Fibroblast of skin of right biceps (primary cell): ENCODE data around the gene ADGRE3.
A peak's percentile ranks its signal among the peaks of the same experiment; 100 is the strongest.
"Not testable (repeated sequence)": the region's sequence is repeated elsewhere in the genome, so short reads cannot be mapped to it uniquely, and the experiment has no call there.

Experiments
- DNase-seq: peaks from one replicate; pipeline ENCODE4 v3.0.0-alpha.2; 2013

Gene ADGRE3

DNA sequence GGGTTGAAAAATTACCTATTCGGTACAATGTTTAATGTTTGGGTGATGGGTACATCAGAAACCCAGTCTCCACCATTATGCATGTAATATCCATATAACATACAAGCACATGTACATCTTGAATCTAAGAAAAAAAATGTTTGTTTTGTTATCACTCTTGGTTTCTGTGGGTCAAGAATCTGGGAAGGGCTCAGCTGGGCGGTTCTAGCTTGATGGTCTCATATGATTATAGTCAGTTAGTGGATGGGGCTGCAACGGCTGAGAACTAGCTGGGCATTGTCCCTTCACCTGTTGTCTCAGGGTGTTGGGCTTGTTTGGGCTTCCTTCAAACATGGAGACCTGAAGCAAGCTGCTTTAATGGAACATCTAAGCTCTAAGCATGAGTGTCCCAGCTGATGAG, 4.7 kb downstream of the ADGRE3 start:
- no peak for DNase-seq

DNA sequence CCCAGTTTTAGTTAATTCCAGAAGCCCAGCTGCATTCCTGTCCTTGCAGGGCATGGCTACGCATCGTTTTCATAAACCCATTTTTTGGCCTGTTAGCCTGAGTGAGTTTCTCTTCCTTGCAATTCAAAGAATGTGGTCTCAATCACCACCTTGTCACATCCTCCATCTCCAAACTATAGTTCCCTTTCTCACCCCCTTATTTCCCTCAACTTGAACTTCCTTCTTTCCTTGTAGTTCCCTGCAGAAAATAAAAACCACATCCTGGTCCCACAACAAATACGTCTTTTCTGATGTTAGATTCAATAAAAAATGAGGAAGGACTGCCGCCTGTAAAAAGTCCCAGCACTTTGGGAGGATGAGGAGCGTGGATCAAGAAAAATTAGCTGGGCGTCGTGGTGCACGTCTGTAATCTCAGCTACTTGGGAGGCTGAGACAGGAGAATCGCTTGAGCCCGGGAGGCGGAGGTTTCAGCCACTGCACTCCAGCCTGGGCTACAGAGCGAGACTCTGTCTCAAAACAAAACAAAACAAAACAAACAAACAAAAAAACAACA, 13.2 kb downstream of the ADGRE3 start:
- no peak for DNase-seq

DNA sequence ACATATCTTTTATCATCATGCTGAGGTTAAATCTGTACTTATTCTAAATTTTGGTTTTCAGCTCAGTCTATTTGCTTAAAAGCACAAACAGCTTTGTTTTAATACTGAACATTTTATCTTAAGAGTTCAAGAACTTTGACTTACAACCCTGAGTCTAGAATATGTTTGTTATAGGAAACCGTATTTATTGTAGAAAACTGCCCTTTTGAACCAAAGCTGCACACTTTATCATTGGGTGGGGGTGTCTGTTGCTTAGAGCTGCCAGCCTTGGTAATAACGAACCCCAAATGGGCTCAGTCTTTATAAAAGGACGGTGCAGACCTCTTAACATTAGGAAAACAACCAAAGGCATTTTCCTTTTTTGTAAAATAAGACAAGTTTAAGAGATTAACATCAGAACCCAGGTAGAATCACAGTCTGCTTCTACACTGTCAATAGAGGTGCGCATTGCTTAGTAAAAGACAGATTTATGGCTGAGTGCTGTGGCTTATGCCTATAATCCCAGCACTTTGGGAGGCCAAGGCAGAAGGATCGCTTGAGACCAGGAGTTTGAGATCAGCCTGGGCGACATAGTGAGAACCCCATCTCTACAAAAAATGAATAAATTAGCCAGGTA, 14.7 kb downstream of the ADGRE3 start:
- no peak for DNase-seq

DNA sequence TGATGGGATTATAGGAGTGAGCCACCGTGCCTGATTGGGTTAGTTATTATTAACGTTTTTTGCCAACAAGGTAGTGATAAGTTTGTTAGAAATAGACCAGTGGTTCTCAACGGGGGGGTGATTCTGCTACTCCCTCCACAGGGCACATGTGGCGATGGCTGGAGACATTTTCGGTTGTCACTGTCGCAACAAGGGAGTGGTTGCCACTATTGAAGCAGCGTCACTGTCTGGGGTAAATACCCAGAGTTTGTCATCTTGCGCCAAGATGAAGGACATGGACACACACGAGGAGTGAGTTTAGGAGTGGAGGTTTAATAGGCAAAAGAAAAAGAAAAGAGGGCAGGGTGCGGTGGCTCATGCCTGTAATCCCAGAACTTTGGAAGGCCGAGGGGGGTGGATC, 18.9 kb downstream of the ADGRE3 start:
- DNase-seq, result no peak

DNA sequence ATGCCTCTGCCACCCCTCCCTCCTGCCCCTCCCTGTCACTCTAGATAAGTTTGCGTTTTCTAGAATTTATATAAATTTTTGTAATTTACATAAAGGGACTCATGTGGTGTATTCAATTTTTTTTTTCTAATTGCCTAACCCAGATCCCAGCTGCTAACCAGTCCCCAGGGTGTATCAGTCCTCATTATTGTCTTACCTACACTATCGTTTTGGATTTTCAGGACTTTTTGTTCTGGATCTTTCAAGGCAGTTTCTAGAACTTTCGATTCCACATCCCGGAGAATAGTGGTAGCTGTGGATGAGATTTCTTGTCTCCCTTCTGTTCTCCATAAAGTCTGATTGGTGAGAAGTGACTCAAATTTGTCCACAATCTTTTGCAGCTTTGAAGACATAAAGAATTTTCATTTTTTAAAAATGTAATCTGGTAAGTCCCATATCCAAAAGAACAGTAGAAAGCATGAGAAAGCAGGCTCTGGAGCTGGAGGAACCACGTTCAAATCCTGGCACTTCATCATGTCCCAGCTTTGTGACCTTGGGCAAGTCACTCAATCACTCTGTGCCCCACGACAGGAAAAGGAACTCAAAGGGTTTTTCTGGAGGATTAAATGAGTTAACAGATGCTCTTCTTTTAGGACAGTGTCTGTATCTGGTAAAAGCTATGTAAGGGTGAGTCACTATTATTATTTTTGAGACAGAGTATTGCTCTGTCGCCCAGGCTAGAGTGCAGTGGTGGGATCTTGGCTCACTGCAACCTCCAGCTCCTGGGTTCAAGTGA, 19.7 kb downstream of the ADGRE3 start:
- DNase-seq, result no peak

DNA sequence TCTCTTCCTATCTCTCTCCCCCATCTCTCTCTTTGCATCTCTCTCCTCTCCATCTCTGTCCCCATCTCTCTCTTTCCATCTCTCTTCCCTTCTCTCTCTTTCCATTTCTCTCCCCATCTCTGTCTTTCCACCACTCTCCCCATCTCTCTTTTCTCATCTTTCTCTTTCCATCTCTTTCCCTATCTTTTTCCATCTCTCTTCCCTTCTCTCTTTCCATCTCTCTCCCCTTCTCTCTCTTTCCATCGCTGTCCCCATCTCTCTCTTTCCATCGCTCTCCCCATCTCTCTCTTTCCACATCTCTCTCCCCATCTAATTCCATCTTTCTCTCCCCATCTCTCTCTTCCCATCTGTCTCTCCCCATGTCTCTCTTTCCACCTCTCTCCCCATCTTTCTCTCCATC, 24.5 kb downstream of the ADGRE3 start:
- DNase-seq, result no peak

DNA sequence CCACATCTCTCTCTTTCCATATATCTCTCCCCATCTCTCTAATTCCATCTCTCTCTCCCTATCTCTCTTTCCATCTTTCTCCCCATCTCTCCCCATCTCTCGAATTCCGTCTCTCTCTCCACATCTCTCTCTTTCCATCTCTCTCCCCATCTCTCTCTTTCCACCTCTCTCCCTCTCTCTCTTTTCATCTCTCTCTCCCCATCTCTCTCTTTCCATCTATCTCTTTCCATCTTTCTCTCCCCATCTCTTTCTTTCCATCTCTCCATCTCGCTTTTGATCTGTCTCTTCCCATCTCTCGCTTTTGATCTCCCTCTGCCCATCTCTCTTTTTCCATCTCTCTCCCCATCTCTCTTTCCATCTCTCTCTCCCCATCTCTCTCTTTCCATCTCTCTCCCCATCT, 25.6 kb downstream of the ADGRE3 start:
- no peak for DNase-seq

DNA sequence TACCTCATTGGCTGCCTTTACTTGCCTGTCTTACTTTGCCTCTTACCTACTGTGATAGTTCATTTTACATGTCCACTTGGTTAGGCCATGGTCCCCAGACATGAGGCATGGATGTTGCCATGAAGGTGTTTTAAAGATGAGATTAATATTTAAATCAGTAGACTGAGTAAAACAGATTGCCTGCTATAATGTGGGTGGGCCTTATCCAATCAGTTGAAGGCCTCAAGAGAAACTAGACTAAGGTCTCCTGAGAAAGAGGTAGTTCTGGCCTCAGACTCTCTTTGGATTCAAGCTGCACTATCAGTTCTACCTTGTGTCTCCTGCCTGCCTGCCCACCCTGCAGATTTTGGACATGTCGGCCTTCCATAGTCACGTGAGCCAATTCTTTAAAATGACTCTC, 26.1 kb downstream of the ADGRE3 start:
- DNase-seq, result no peak

DNA sequence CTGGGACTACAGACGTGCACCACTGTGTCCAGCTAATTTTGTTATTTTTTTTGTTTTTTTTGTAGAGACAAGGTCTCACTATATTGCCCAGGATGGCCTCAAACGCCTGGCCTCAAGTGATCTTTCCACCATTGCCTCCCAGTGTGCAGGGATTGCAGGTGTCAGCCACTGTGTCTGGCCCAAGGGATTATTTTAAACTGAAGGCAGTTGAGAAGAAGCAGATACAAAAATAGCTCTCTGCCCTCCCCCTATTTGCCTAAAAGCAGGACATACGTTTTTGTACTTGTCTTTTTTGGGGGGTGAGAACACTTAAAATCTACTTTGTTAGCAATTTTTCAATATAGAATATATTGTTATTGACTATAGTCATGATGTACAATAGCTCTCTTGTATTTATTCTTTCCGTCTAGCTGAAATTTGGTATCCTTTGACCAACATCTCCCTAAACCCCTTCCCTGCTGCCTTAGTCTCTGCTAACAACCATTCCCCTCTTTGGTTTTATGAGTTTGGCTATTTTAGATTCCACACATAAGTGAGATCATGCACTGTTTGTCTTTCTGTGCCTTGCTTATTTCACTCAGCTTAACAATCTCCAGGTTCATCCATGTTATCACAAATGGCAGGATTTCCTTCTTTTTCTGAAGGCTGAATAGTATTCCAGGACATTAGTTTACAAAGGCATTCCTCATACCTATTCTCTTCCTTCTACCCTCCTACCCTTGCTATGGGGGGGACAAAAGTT, 34.9 kb downstream of the ADGRE3 start:
- no peak for DNase-seq

DNA sequence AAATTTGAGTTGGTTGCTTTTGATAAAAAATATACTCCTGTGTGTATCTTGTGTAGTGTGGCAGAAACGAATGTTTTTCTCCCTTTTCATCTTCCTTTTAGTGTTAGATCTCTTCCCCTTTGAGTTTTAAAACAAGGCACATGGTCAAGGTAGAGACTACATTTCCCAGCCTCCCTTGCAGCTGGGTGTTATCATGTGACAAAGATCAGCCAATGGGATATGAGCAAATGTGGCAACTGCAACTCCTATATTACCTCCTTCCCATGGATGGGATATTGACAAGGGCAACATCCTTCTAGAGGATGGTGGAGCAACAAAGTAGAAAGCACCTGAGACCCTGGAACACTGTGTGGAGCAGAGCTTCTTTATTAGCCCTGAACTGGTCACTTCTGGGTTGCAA, 42.4 kb downstream of the ADGRE3 start:
- peak; percentile 8 for DNase-seq

DNA sequence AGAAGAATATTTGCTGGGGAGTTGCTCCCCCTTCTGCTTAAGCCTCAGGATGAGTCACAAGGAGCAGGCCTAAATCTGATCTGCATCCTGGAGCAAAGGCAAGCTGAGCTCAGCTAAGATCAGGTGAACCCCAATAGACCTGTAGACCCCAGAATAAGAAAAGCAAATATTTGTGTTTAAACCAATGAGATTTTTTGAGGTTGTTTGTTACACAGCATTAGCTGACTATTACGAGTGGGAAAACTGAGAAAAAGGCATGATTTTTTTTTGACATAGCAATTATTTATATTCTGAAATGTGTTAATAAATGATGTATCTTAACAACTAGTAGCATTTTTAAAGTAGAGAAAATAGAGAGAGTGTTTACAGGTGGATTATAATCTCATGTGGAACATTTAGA, 45.1 kb downstream of the ADGRE3 start:
- DNase-seq, result no peak

DNA sequence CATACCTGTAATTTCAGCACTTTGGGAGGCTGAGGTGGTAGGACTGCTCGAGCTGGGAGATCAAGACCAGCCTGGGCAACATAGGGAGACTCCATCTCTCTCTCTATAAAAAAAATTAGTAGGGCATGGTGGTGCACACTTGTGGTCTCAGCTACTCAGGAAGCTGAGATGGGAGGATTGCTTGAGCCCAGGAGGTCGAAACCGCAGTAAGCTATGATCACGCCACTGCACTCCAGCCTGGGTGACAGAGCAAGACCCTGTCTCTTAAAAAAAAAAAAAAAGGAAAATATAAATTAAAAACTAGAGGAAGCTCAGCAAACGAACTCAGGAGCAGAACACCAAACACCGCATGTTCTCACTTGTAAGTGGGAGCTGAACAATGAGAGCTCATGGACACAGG, 50.2 kb downstream of the ADGRE3 start:
- DNase-seq, result not testable (repeated sequence)

DNA sequence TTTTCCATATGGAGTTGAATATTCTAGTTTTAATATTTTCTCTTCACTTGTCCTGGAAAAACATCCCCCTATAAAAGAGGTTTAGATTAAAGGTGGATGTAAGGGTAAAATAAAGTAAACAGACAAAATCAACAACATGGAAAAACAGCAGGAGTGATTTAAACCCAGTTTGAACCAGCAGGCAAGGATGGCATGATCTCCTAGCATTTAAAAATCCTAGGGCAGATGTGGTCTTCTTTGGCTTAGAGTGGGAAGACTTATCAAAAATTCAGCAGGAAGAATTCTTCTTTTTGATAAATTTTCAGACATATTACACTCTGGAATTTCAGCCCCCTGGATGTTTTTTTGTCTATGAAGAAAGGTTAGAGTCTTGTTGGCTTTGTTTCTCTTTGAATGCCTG, 55.2 kb downstream of the ADGRE3 start:
- DNase-seq, result no peak

DNA sequence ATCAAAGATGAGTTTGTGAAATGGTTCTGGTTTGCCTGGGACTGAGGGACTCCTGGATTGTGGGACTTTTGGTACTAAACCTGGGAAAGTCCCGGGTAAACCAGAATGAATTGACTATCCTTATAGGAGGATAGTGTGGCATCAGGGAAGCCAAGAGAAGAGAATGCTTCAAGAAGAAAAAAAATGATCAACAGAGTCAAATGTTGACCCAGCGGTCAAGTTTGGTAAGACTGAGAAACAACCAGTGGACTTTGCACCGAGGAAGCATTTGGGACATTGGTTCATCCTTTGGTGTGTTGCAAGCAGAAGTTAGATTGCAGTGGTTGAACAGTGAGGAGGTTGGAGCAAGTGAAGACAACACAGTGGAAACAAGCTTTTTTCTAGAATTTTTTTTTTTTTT, 58.2 kb downstream of the ADGRE3 start:
- DNase-seq, result no peak

DNA sequence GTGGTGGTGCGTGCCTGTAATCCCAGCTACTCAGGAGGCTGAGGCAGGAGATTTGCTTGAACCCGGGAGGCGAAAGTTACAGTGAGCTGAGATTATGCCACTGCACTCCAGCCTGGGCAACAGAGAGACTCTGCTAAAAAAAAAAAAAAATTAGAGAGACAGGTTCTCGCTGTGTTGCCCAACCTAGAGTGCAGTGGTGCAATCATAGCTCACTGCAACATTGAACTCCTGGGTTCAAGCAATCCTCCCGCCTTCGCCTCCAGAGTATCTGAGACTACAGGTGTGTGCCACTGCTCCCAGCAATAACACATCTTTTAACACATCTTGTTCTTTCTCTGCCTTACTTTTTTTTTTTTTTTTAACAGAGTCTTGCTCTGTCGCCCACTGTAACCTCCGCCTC, 59.0 kb downstream of the ADGRE3 start:
- no peak for DNase-seq

DNA sequence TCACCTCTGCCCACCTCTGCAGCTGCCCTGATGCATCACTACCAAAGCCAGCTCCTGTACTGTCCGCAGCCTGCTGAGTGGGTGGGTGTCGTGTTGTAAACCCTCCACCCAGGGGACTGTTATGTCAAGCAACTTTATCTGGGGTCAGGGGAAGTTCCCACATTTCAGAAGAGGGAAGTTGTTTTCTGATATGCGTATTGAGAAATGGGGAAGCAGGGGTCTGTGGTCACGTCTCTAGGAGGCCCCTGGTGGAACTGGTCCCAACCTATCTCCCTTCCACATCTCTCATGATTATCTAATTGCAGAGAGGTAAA, 60.6 kb downstream of the ADGRE3 start:
- no peak for DNase-seq

DNA sequence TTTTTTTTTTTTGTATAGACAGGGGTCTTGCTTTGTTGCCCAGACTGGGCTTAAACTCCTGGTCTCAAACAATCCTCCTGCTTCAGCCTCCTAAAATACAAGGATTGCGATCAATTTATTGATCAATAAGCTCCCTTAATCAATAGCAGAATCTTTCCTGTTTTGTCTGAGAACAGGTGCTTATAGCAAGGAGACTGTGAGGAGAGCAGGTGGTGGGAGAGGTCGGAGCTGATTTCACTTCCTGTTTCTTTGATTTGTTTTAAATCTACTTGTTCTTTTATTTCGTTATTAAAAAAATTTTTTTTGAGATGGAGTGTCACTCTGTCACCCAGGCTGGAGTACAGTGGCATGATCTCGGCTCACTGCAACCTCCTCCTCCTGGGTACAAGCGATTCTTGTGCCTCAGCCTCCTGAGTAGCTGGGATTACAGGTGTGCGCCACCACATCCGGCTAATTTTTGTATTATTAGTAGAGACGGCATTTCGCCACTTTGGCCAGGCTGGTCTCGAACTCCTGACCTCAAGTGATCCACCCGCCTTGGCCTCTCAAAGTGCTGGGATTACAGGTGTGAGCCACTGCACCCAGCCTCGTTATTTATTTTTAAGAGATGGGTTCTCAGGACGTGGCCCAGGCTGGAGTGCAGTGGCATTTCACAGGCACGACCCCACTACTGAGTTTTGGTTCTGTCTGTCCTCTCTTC, 61.1 kb downstream of the ADGRE3 start:
- DNase-seq, result not testable (repeated sequence)

DNA sequence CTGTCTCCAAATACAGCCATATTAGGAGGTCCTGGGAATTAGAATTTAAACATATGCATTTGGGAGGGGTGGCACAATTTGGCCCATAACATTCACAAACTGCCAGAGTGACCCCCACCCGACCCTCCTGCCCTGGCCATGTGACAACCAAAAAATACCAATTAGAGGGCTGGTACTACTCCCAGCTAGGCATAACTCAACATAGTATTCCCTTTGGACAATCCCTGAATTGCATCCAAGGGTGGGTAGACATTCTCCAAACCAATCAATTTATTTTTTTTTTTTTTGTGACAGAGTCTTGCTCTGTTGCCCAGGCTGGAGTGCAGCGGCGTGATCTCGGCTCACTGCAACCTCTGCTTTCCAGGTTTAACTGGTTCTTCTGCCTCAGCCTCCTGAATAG, 62.0 kb downstream of the ADGRE3 start:
- DNase-seq, result no peak

DNA sequence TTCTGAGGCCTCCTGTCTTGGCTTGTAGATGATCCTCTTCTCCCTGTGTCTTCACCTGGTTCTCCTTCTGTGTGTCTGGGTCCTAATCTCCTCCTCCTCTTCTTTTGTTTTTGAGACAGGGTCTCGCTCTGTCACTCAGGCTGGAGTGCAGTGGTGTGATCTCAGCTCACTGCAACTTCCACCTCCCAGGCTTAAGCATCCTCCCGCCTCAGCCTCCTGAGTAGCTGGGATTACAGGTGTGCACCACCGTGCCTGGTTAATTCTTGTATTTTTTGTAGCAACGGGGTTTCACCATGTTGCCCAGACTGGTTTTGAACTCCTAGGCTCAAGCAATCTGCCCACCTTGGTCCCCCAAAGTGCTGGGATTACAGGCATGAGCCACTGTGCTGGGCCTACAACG, 62.4 kb downstream of the ADGRE3 start:
- not testable (repeated sequence) for DNase-seq

DNA sequence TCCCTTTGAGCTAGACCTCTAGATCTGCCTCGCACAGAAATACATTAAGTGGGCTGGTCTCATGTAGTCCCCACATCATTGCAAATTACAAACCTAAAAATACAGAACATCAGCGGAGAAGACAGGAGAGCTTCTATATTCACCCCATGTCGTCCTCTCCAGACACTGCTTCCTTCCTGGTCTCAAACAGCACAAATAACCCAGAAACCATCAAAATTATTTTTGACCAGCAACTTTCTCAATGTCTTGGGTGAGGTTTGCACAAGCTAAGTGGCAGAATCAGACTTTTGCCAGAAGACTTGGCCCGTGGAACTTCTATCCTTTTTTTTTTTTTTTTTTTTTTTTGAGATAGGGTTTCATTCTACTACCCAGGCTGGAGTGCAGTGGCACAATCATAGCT, 63.6 kb downstream of the ADGRE3 start:
- no peak for DNase-seq

DNA sequence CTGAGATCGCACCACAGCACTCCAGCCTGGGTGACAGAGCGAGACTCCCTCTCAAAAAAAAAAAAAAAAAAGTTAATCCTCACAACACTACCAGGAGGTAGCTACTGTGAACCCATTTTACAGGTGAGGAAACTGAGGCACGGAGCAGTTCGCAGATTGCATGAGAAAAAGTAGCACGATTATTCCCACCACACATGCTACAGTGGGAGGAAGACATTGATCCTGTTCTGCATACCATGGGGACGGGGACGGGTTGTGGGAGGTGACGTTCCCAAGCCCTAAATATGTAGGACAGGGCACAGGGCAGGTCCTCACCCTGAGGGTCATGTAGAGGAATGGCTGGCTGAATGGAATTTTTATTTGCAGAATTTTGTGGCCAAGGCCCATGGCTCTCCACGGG, 68.0 kb downstream of the ADGRE3 start:
- DNase-seq, result no peak

DNA sequence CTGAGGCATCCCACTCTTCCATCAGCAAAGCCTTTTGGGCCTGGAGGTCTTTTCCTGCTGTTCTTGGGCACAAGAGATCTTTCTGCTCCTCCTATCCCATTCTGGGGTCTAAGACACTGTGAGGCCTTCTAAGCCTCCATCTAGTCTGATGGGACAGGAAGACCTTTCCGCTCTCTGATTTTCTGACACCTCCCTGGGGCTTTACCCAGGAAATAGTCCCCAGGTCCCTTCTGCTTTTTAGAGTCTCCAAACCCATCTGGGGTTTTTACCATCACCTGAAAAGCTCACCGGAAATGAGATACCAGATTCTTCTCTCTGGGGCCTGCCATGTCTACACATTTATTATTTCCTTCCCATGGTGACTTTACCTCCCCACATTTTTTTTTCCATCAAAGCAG, 70.7 kb downstream of the ADGRE3 start:
- no peak for DNase-seq

DNA sequence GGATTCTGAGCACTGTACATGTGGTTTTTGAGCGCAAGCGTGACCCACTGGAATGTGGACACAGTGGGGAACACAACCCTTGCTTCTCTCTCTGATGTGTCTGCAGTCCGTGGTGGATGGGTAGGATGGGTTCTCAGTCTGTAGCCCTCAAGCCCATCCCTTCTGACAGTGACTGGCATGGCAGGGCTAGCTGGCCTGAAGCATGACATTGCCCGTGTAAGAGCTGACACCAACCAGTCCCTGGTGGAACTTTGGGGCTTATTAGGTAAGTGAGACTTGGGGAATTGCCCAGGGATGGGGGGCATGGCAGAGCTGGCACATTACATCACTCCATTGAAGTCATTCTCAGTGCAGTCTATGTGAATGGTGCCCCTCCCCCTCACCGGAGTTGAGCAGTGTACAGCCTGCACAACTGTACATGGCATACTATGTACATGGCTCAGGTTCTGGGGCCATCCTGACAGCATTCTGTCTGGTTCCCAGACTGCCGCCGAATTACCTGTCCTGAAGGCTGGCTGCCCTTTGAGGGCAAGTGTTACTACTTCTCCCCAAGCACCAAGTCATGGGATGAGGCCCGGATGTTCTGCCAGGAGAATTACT, 75.0 kb downstream of the ADGRE3 start:
- no peak for DNase-seq
